Measurements from ENCODE around the gene TMX2. TPM values are rescaled to one million over a fixed set of nuclear protein-coding genes. Genes with fewer than 3 reads are reported as not detected.
A peak's percentile ranks its signal among the peaks of the same experiment; 100 is the strongest.

Gene TMX2
- total and polyA plus RNA-seq, 9 of the 15 experiments (the other 6 are each of a cell fraction or from before 2014, with no cell fraction given) = 176 to 433 (median 227) TPM

DNA sequence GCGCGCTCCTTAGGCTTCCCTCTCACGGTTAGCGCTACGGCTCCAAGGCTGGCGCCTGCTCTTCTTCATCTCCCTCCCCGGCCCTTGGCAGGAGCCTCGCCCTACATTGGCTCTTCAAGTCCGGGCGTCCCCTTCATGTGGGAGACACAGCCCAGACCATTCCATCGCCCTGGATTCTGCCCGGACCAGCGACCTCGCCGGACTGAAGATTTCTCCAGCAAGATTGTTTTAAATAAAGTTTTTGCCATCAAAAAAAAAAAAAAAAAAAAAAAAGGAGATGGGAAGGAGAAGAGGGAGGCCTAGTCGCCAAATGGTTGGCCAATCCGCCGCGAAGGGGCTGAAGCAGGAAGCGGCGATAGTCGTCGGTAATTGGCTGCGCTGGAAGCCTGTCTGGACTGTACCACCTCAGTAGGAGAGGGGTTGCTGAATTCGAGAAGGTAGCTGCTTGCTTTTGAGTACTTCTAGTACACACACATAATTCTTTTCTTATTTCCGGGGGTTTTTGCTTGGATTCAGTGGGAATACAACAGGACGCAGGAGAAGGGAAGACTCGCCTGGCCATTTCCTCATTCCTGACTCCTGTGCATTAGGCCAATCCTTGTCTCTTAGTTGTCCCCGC, 45.2 kb upstream of the TMX2 start:
- Histone ChIP-seq H3K79me2 (ENCODE audit: control insufficient read depth, insufficient read depth, low read length) (peaks cover 43% of the 10 kb centered on the region), H3K27me3 (ENCODE audit: control insufficient read depth in 2 of 2, insufficient read depth in 2 of 2, low read length in 2 of 2) (no peaks in the 10 kb centered on the region), H3K36me3 (ENCODE audit: control insufficient read depth, insufficient read depth, low read length) (peaks cover 23% of the 10 kb centered on the region), H3K4me1 (replicated peaks in 1 of 2; ENCODE audit: control insufficient read depth in 2 of 2, insufficient read depth in 2 of 2, low read length in 2 of 2) (peaks cover 8 to 9% of the 10 kb centered on the region in 2 experiments; a peak in 4 of 5 replicates), H3K4me2 (ENCODE audit: insufficient read depth, low read length) (peak overlapping the region; percentile 96), H3K9me1 (ENCODE audit: control insufficient read depth, insufficient read depth, low read length) (no peaks in the 10 kb centered on the region), H4K20me1 (replicated peaks; ENCODE audit: control insufficient read depth, insufficient read depth, low read length) (no peaks in the 10 kb centered on the region), H3K4me3 (peak overlapping the region; percentile 98), H3K27ac (ENCODE audit: extremely low read depth, low read depth, low read length) (peak overlapping the region; percentile 99), H3K9ac (ENCODE audit: insufficient read depth in 1 of 2, low read depth in 2 of 2, low read length in 2 of 2) (peak overlapping the region; percentile 99 to 100), H2AFZ (ENCODE audit: low read depth, low read length) (peak overlapping the region; percentile 99), H3K9me3 (replicated peaks; ENCODE audit: control insufficient read depth, insufficient read depth, low read depth, low read length) (no peaks in the 10 kb centered on the region)
- in situ Hi-C loops (cut with MboI) = loop anchor here (10.0 to 25.0 kb wide), 2 partner anchors 138 to 845 kb away; partner anchors contain the start of gene OR5B21
- ChIA-PET POLR2A (interaction anchor here (0.5 to 1.6 kb wide), 5 partner anchors 9 to 114 kb away, joined by 3 to 6 read pairs (median 3); partner anchors contain the start of genes CLP1, MED19 and UBE2L6), CTCF (ENCODE audit: low intra/inter-chr PET ratio) (interaction anchor here (1.0 kb wide), 1 partner anchor 134 kb away, joined by 7 read pairs; no protein-coding TSS in a partner anchor)
- intact Hi-C loops (cut with micrococcal nuclease) = loop anchor here (1.0 to 10.0 kb wide), 6 partner anchors 45 to 911 kb away; partner anchors contain the start of genes MED19, SELENOH and TMX2
- BruUV-seq (replicated peaks) = no TSS peak
- DNase-seq (ENCODE audit: extremely low read depth in 1 of 4, low spot score in 3 of 4) (peak; percentile 85 to 97 (median 92)), FAIRE-seq (no peak), ATAC-seq (peak; percentile 80)
- WGBS (ENCODE audit: insufficient coverage, low coverage, missing lambda C conversion rate) = under 1% methylated on average over 18 of the region's 29 CpGs
- TF ChIP-seq TEAD1 (CRISPR knock-in tag; IDR thresholded peaks at IDR 0.05) (peak in 1 of 2 experiments; percentile 74; a peak in 1 of 4 replicates), TEAD4 (IDR thresholded peaks at IDR 0.05; ENCODE audit: low read length) (peak; percentile 25; the same call in 1 of the 2 replicates), TEAD4 (CRISPR knock-in tag; IDR thresholded peaks at IDR 0.05; ENCODE audit: borderline replicate concordance) (no peak), BACH1 (tag; IDR thresholded peaks at IDR 0.05) (peak; percentile 46; the same call in 1 of the 2 replicates), BRD4 (IDR thresholded peaks at IDR 0.05) (no peak), POLR3A (IDR thresholded peaks at IDR 0.05; ENCODE audit: borderline replicate concordance, extremely low read depth, insufficient read depth, insufficient read length) (no peak), RFX5 (IDR thresholded peaks at IDR 0.05; ENCODE audit: low read depth, low read length) (0 out of 2 replicates have a peak, but pooled peaks have one; percentile 8), SRSF7 (optimal IDR thresholded peaks at IDR 0.05; ENCODE audit: low read depth, low read length) (no peak), FIP1L1 (IDR thresholded peaks at IDR 0.05; ENCODE audit: low read depth, low read length, poor library complexity, severe bottlenecking) (no peak)
- TF ChIP-seq, protein P1, sequence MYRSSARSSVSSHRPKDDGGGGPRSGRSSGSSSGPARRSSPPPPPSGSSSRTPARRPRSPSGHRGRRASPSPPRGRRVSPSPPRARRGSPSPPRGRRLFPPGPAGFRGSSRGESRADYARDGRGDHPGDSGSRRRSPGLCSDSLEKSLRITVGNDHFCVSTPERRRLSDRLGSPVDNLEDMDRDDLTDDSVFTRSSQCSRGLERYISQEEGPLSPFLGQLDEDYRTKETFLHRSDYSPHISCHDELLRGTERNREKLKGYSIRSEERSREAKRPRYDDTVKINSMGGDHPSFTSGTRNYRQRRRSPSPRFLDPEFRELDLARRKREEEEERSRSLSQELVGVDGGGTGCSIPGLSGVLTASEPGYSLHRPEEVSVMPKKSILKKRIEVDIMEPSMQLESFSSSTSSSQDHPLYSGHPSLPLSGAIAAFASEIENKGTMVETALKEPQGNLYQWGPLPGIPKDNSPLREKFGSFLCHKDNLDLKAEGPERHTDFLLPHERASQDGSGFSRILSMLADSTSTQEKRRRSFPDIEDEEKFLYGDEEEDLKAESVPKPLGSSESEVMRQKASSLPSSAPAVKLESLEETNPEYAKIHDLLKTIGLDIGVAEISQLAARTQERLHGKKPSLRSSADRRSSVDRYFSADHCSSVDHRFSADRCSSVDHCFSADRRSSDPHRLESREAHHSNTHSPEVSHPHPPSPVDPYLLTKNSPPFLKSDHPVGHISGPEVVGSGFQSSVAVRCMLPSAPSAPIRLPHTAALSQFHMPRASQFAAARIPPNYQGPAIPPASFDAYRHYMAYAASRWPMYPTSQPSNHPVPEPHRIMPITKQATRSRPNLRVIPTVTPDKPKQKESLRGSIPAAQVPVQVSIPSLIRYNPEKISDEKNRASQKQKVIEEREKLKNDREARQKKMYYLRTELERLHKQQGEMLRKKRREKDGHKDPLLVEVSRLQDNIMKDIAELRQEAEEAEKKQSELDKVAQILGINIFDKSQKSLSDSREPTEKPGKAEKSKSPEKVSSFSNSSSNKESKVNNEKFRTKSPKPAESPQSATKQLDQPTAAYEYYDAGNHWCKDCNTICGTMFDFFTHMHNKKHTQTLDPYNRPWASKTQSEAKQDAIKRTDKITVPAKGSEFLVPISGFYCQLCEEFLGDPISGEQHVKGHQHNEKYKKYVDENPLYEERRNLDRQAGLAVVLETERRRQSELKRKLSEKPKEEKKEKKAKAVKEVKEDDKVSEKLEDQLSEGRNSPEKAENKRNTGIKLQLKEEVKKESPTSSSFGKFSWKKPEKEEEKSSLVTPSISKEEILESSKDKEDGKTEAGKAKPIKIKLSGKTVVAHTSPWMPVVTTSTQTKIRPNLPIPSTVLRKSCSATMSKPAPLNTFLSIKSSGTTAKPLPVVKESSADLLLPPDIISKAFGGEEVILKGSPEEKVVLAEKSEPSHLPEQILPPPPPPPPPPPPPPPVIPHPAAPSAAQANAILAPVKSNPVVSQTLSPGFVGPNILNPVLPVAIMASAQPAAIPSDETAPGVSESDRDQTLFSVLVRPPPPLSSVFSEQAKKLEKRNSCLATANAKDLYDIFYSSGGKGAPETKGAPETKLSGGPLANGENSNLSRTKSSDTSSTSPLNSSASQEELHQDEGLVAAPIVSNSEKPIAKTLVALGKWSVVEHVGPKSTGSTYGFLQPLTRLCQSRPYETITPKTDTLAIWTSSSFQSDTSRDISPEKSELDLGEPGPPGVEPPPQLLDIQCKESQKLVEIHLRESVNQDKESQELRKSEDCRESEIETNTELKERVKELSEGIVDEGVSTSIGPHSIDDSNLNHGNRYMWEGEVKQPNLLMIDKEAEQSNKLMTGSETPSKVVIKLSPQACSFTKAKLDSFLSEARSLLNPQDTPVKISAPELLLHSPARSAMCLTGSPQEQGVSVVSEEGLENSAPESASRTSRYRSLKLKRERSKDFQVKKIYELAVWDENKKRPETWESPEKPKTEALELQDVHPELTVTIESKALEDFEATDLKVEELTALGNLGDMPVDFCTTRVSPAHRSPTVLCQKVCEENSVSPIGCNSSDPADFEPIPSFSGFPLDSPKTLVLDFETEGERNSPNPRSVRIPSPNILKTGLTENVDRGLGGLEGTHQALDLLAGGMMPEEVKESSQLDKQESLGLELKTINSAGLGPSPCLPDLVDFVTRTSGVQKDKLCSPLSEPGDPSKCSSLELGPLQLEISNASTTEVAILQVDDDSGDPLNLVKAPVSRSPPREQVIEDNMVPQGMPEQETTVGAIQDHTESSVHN (IDR thresholded peaks at IDR 0.05; ENCODE audit: borderline replicate concordance in 1 of 2, low read depth in 1 of 2) = no peak; a peak in 1 of 4 replicates
- TF ChIP-seq, protein P2, sequence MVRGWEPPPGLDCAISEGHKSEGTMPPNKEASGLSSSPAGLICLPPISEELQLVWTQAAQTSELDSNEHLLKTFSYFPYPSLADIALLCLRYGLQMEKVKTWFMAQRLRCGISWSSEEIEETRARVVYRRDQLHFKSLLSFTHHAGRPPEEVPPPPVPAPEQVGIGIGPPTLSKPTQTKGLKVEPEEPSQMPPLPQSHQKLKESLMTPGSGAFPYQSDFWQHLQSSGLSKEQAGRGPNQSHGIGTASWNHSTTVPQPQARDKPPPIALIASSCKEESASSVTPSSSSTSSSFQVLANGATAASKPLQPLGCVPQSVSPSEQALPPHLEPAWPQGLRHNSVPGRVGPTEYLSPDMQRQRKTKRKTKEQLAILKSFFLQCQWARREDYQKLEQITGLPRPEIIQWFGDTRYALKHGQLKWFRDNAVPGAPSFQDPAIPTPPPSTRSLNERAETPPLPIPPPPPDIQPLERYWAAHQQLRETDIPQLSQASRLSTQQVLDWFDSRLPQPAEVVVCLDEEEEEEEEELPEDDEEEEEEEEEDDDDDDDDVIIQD (CRISPR knock-in tag; IDR thresholded peaks at IDR 0.05) = no peak
